H9 (cell line): ENCODE measurements around the gene EAF1. TPM values are rescaled to one million over a fixed set of nuclear protein-coding genes. Genes with fewer than 3 reads are reported as not detected.

Experiments
- DNase-seq: peaks from one replicate; pipeline ENCODE4 v3.0.0-alpha.2; 2017
- H2AFZ ChIP-seq: one replicate; pipeline ENCODE4 v1.6.1; 2013; ENCODE audit warnings: mild to moderate bottlenecking, low read length, control low read depth, moderate library complexity
- H2AK5ac ChIP-seq: 2 replicates; pipeline ENCODE4 v1.6.1; 2013; ENCODE audit warnings: low read length, control low read depth, mixed read lengths; ENCODE audit not compliant: insufficient read length
- H2BK120ac ChIP-seq: one replicate; pipeline ENCODE4 v1.6.1; 2013; ENCODE audit warnings: low read depth, mild to moderate bottlenecking, low read length, control low read depth, inconsistent platforms; ENCODE audit not compliant: poor library complexity, severe bottlenecking
- H2BK12ac ChIP-seq: 2 replicates; pipeline ENCODE4 v1.6.1; 2013; ENCODE audit warnings: low read length, control low read depth, mixed read lengths, low read depth; ENCODE audit not compliant: insufficient read length
- H2BK15ac ChIP-seq: 2 replicates; pipeline ENCODE4 v1.6.1; 2013; ENCODE audit warnings: low read depth, low read length, control low read depth
- H2BK20ac ChIP-seq: one replicate; pipeline ENCODE4 v1.6.1; 2013; ENCODE audit warnings: low read depth, mild to moderate bottlenecking, low read length, control low read depth, inconsistent platforms; ENCODE audit not compliant: poor library complexity, severe bottlenecking
- H2BK5ac ChIP-seq: 2 replicates; pipeline ENCODE4 v1.6.1; 2013; ENCODE audit warnings: low read length, control low read depth, mixed read lengths; ENCODE audit not compliant: insufficient read length
- H3K14ac ChIP-seq: 2 replicates; pipeline ENCODE4 v1.6.1; 2013; ENCODE audit warnings: low read length, control low read depth; ENCODE audit not compliant: insufficient read depth
- H3K18ac ChIP-seq: 2 replicates; pipeline ENCODE4 v1.6.1; 2013; ENCODE audit warnings: low read depth, mild to moderate bottlenecking, mixed read lengths, low read length, control low read depth; ENCODE audit not compliant: insufficient read length
- H3K23ac ChIP-seq: 2 replicates; pipeline ENCODE4 v1.6.1; 2013; ENCODE audit warnings: low read length, control low read depth, mixed read lengths, low read depth; ENCODE audit not compliant: insufficient read length
- H3K23me2 ChIP-seq: 2 replicates; pipeline ENCODE4 v1.6.1; 2013; ENCODE audit warnings: low read depth, mild to moderate bottlenecking, mixed read lengths, low read length, control low read depth; ENCODE audit not compliant: insufficient read length, poor library complexity, severe bottlenecking
- H3K27ac ChIP-seq: 2 replicates; pipeline ENCODE4 v1.5.1; 2013; ENCODE audit warnings: low read length, control low read depth, mixed read lengths, low read depth; ENCODE audit not compliant: insufficient read length
- H3K27me3 ChIP-seq: 2 replicates; pipeline ENCODE4 v1.6.1; 2013; ENCODE audit warnings: low read length, control low read depth, inconsistent platforms; ENCODE audit not compliant: insufficient read depth
- H3K4ac ChIP-seq: 2 replicates; pipeline ENCODE4 v1.6.1; 2013; ENCODE audit warnings: low read depth, mild to moderate bottlenecking, control low read depth, inconsistent platforms, low read length, moderate library complexity
- H3K4me1 ChIP-seq: 2 replicates; pipeline ENCODE4 v1.6.1; 2013; ENCODE audit warnings: low read length, control low read depth, inconsistent platforms; ENCODE audit not compliant: insufficient read depth
- H3K4me2 ChIP-seq: 2 replicates; pipeline ENCODE4 v1.6.1; 2013; ENCODE audit warnings: low read length, control low read depth, mixed read lengths; ENCODE audit not compliant: insufficient read length, insufficient read depth
- H3K56ac ChIP-seq: 2 replicates; pipeline ENCODE4 v1.6.1; 2013; ENCODE audit warnings: low read depth, mild to moderate bottlenecking, mixed read lengths, low read length, control low read depth; ENCODE audit not compliant: insufficient read length
- H3K79me1 ChIP-seq: 2 replicates; pipeline ENCODE4 v1.6.1; 2013; ENCODE audit warnings: low read depth, mild to moderate bottlenecking, moderate library complexity, low read length, control low read depth, inconsistent platforms; ENCODE audit not compliant: insufficient read depth, poor library complexity, severe bottlenecking
- H3K79me2 ChIP-seq: 2 replicates; pipeline ENCODE4 v1.6.1; 2013; ENCODE audit warnings: low read length, control low read depth, inconsistent platforms; ENCODE audit not compliant: insufficient read depth
- H3K9ac ChIP-seq: 2 replicates; pipeline ENCODE4 v1.6.1; 2013; ENCODE audit warnings: low read length, control low read depth, mixed read lengths; ENCODE audit not compliant: insufficient read length; ENCODE audit errors: extremely low read depth
- H3K9me3 ChIP-seq: one replicate; pipeline ENCODE4 v1.6.1; 2013; ENCODE audit warnings: low read depth, low read length, inconsistent platforms; ENCODE audit not compliant: control insufficient read depth
- H3T11ph ChIP-seq: one replicate; pipeline ENCODE4 v1.6.1; 2013; ENCODE audit warnings: mild to moderate bottlenecking, low read length, control low read depth, inconsistent platforms
- H4K20me1 ChIP-seq: one replicate; pipeline ENCODE4 v1.6.1; 2013; ENCODE audit not compliant: control insufficient read depth, insufficient read length, insufficient read depth
- H4K5ac ChIP-seq: 2 replicates; pipeline ENCODE4 v1.6.1; 2013; ENCODE audit warnings: low read depth, mild to moderate bottlenecking, mixed read lengths, low read length, control low read depth; ENCODE audit not compliant: insufficient read length
- H4K8ac ChIP-seq: replicated peaks from 2 replicates; pipeline ENCODE4 v1.6.1; 2013; ENCODE audit warnings: low read length, control low read depth, mixed read lengths, low read depth; ENCODE audit not compliant: insufficient read length
- H4K91ac ChIP-seq: 2 replicates; pipeline ENCODE4 v1.6.1; 2013; ENCODE audit warnings: low read depth, mild to moderate bottlenecking, moderate library complexity, mixed read lengths, low read length, control low read depth; ENCODE audit not compliant: insufficient read length
- H3K27ac Mint-ChIP-seq, 3 experiments: 2 replicates in 2 of 3; 3 replicates in 1 of 3; pipeline ENCODE4 v1.8.0; 2020 to 2021; ENCODE audit warnings: mixed read lengths in 3 of 3, mild to moderate bottlenecking in 1 of 3, moderate library complexity in 1 of 3
- H3K27me3 Mint-ChIP-seq: 2 replicates; pipeline ENCODE4 v1.8.0; 2021; ENCODE audit warnings: low read depth, mild to moderate bottlenecking, moderate library complexity, mixed read lengths
- H3K36me3 Mint-ChIP-seq, 3 experiments: 2 replicates in 2 of 3; 3 replicates in 1 of 3; pipeline ENCODE4 v1.8.0; 2020 to 2021; ENCODE audit warnings: low read depth in 3 of 3, mixed read lengths in 3 of 3; ENCODE audit not compliant: insufficient read depth in 1 of 3
- H3K4me1 Mint-ChIP-seq, 2 experiments: 2 replicates each; pipeline ENCODE4 v1.8.0; 2020; ENCODE audit warnings: mixed read lengths in 2 of 2
- H3K4me3 Mint-ChIP-seq, 2 experiments: 2 replicates in 1 of 2; 3 replicates in 1 of 2; pipeline ENCODE4 v1.8.0; 2020 to 2021; ENCODE audit warnings: mild to moderate bottlenecking in 2 of 2, mixed read lengths in 2 of 2, moderate library complexity in 1 of 2
- H3K9me3 Mint-ChIP-seq, 2 experiments: 2 replicates in 1 of 2; 3 replicates in 1 of 2; pipeline ENCODE4 v1.8.0; 2020; ENCODE audit warnings: mild to moderate bottlenecking in 2 of 2, mixed read lengths in 2 of 2, moderate library complexity in 1 of 2
- WGBS: extraction: QIAGEN DNeasy Blood & Tissue Kit; methylation state at CpG from one replicate; pipeline ENCODE4 v1.1.7; 2013; ENCODE audit warnings: missing lambda C conversion rate, low lambda C conversion rate, mixed read lengths; ENCODE audit not compliant: insufficient read length; ENCODE audit errors: extremely low coverage; 5-methylcytosine and 5-hydroxymethylcytosine counted together
- total RNA-seq: library from RNA; stranded (reverse); gene quantifications from 2 replicates; pipeline ENCODE4 v1.2.1, GENCODE V29; 2021
- TF ChIP-seq, protein P1 (sequence below): fragments of 200-600 bp; sonication (generic); conservative IDR thresholded peaks from 3 replicates; pipeline ENCODE4 v1.8.0; 2021; ENCODE audit warnings: antibody characterized with exemption, mild to moderate bottlenecking

The EAF1 gene
- total RNA-seq, 1 experiment from 2014 or later: 34.3 TPM

DNA sequence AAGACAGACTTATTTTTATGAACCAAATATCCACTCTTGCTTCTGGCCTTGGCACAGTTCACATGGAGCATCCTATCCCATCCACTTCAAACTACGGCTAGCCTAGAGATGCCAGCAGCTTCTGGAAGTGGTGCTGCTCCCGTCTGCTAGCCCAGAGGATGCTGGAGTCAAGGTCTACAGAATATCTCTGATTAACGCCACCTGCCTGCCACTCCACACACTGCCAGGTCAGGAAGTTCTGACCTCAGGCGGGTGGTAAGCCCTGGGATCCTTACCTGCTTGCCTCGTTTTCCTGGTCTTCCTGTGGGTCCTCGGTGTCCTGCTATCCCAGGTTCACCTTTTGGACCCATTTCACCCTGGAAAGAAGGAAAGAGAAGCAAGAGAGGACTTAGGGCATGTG, 42.9 kb downstream of the EAF1 start:
- no peaks in the 10 kb centered on the region for H3K79me1 ChIP-seq
- no peak overlapping the region for H3K4ac ChIP-seq
- peak; percentile 61 for DNase-seq
- no peaks in the 10 kb centered on the region for H4K20me1 ChIP-seq
- no peak overlapping the region for H2BK5ac ChIP-seq
- no peak overlapping the region for H3K4me2 ChIP-seq
- TF ChIP-seq, protein P1, sequence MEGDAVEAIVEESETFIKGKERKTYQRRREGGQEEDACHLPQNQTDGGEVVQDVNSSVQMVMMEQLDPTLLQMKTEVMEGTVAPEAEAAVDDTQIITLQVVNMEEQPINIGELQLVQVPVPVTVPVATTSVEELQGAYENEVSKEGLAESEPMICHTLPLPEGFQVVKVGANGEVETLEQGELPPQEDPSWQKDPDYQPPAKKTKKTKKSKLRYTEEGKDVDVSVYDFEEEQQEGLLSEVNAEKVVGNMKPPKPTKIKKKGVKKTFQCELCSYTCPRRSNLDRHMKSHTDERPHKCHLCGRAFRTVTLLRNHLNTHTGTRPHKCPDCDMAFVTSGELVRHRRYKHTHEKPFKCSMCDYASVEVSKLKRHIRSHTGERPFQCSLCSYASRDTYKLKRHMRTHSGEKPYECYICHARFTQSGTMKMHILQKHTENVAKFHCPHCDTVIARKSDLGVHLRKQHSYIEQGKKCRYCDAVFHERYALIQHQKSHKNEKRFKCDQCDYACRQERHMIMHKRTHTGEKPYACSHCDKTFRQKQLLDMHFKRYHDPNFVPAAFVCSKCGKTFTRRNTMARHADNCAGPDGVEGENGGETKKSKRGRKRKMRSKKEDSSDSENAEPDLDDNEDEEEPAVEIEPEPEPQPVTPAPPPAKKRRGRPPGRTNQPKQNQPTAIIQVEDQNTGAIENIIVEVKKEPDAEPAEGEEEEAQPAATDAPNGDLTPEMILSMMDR: peak; percentile 65
- no peak overlapping the region for H2BK12ac ChIP-seq
- no peak overlapping the region for H4K91ac ChIP-seq
- no peaks in the 10 kb centered on the region for H3K4me1 ChIP-seq
- H3K23me2 ChIP-seq: no peaks in the 10 kb centered on the region
- H3K56ac ChIP-seq: no peak overlapping the region
- H4K5ac ChIP-seq: no peak overlapping the region
- Mint-ChIP-seq H3K4me1 (peaks cover 7% of the 10 kb centered on the region in 2 experiments), H3K27me3 (no peaks in the 10 kb centered on the region; the same call in none of the 2 replicates), H3K9me3 (no peaks in the 10 kb centered on the region), H3K4me3 (no peak overlapping the region), H3K36me3 (no peaks in the 10 kb centered on the region), H3K27ac (no peak overlapping the region; a peak in 1 of 7 replicates)
- H3K14ac ChIP-seq: no peak overlapping the region
- no peaks in the 10 kb centered on the region for H3K9me3 ChIP-seq
- H3K23ac ChIP-seq: no peak overlapping the region
- no peaks in the 10 kb centered on the region for H3K27me3 ChIP-seq
- no peak overlapping the region for H2BK120ac ChIP-seq
- WGBS: no CpG with 5 or more reads among the region's 6 CpGs
- H3K79me2 ChIP-seq: no peaks in the 10 kb centered on the region
- H4K8ac ChIP-seq: no peak overlapping the region
- no peak overlapping the region for H3K18ac ChIP-seq
- no peak overlapping the region for H3T11ph ChIP-seq
- no peak overlapping the region for H3K27ac ChIP-seq
- H3K9ac ChIP-seq: no peak overlapping the region
- H2BK15ac ChIP-seq: no peak overlapping the region
- no peak overlapping the region for H2BK20ac ChIP-seq
- no peak overlapping the region for H2AK5ac ChIP-seq
- no peak overlapping the region for H2AFZ ChIP-seq
